HG03097 (cell line): ENCODE data around the gene SHB.

Experiments
- ATAC-seq: cut with Tn5 transposase; IDR thresholded peaks from one replicate; pipeline ENCODE4 v1.9.1; 2021; ENCODE audit not compliant: unreplicated experiment, low FRiP score

SHB gene

DNA sequence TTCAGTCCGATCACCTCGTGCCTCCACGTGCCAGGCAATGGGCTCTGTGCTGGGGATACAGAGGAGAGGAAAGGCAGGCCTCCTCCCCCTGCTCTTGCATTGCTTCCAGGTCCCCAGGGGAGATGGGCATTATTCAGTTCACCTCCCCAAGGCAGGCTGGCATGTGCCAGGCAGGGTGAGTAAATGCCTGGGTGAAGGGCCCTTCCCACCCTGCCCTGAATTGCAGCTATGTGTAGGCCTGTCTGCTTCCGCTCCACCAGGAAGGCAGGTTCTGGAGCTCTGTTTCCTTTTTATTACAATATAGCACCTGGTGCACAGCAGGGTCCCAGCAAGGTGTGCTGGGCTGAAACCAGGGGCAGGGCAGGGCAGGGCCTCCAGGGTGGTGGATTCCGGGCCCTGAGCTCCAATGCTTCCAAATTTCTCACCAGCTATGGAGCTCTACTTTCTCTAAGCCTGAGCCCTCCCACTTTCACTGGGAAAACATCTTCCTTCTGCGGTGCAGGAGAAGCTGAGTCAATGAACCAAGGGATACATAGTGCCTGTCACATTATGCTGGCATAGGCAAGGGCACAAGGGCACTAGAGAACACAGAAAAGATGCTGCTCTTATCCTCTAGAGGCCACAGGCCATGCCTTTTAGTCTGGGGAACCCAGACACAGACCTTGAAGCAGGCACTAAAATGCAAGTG, 42.0 kb downstream of the SHB start:
- no peak for ATAC-seq

DNA sequence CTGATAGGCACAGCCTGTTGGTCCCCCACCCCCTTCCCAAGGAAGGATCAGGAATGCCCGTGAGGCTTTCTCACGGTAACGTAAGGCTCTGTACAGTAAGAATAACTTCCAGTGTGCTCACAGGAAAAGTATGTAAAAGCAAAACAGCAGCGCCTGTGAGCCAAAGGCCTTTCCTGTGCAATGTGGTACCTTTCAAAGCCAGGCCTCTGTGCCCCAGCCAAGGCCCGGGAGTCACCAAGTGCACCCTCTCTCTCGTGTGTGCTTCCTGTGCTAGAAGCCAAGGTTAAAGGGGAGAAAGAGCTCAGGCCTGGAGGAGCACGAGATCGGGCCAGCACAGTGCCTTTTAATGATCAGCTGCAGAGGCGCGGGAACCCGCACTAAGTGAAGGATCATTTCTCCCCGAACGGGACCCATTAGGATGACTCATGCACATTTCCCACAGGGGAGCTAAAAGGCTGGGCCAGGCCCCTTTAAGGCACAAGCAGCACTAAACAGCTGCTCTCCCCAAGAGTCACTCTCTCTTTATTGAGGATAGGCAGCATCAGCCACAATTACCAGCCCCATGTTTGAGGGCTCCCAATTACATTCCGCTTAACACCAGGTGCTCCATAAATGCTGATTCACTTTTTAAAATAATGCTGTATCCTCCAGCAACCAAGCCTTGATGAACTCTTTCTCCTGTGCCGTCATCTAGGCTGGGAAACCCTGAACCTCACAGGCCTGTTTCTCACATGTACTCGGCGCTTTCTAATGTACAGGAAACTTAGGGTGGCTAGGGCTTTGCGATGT, 42.8 kb downstream of the SHB start:
- no peak for ATAC-seq

DNA sequence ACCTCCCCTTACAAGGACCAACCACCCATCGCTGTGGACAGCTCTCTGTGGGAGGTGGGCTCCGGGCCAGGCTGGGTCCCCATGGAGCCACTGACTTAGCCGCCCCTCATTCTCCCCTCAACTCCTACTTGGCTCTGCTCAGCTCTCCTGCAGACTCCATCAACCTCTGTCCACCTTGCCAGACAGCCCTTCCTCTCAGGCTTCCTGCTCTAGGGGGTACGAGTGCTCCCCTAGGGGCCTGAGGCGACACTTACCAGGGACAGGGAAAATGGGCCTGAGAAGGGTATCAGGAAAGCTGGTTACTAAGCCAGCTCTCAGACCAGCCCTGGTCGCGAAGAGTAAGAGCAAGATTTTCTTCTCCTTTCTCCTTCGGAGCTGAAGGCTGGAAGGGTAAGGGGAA, 43.9 kb downstream of the SHB start:
- no peak for ATAC-seq

DNA sequence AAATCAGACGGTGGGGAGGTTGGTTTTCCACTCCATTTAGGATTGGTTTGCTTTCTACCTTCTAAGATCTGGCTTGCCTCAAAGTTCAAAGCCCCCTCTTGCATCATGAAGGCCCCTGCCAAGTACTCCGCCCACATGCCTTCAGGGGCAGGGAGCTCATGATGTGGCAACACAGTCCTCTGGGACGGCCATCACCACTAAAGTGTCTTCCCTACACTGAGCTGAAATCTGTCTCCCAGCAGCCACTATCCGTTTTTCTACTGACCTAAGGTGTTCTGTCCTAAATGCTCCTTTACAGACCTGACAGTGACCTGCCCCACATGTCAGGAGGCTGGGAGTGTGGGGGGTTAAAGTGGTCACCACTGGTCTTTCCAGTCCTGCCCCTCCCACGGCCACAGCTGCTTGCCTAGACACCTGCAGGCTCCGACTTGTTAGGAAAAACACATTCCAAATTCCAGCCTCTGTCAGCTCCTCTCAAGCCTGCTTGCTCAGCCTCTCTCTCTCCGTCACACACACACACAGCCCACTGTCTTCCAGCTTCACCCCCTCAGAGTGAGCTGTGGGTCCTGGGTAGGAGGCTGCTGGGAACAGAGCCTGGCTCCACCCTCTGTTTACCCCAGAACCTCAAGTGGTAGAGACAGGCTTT, 44.9 kb downstream of the SHB start:
- ATAC-seq, result no peak

DNA sequence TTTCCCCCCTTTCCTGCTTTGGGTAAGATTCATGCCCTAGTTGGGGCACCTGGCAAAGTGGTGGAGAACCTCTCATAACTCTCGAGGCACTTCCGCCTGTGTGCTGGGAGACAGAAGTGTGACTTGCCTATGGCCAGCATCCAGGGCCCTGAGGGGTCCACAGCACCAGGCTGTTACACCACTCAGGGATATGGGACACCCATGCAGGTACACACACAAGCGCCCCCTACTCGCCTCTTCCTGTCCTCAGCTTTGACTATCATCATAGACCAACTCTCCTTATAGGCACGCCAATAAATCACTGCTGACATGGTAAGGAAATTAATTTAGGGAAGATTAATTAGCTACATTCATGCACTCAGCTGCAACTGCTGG, 45.4 kb downstream of the SHB start:
- ATAC-seq, result no peak

DNA sequence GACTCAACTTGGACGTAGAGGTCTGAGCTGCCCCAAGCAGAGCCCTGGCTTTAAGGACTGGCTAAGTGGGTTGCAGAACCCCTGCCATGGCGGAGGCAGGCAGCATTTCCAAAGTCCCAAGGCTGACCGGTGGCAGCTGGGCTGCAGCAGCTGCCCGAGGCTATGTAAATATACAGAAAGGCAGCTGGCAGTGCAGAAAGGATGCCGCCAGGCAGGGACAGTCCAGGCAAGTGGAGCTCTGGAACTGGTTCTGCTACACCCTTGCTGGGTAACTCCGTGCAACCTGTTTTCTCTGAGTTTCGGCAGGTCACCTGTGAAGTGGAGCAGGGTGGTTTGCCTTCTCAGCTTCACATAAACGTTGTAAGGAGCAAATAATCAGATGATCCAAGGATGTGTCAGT, 46.0 kb downstream of the SHB start:
- no peak for ATAC-seq

DNA sequence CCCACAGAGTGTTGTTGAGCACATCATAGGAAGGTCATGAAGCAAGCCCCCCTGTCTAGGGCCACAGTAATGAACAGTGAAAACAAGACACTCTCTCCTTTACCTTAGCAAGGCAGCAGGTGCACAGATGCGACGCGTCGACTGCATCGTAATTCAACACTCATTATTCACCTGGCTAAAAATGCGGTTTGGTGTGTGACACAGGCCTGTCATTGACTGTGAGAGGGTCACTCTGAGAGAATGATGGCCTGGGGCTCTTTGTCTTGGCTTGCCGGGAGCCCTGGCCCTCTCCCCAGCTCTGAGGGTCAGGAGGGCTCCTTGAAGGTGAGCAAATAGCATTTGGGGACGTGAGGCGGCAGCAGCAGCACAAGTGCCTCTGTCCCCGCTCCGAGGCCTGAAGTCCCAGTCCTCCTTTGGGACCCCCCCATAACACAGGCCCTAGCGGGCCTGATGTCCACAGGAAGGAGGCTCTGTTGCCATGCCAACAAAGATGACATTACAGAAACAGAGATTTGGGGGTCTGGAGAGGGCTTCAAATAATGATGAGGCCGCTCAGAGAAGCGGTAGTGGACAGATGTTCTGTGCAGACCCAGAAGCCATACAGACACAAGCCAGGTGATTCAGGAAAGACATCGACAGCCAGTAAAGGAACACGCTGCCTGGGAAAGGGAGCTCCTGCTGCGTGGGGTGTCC, 46.7 kb downstream of the SHB start:
- ATAC-seq, result no peak

DNA sequence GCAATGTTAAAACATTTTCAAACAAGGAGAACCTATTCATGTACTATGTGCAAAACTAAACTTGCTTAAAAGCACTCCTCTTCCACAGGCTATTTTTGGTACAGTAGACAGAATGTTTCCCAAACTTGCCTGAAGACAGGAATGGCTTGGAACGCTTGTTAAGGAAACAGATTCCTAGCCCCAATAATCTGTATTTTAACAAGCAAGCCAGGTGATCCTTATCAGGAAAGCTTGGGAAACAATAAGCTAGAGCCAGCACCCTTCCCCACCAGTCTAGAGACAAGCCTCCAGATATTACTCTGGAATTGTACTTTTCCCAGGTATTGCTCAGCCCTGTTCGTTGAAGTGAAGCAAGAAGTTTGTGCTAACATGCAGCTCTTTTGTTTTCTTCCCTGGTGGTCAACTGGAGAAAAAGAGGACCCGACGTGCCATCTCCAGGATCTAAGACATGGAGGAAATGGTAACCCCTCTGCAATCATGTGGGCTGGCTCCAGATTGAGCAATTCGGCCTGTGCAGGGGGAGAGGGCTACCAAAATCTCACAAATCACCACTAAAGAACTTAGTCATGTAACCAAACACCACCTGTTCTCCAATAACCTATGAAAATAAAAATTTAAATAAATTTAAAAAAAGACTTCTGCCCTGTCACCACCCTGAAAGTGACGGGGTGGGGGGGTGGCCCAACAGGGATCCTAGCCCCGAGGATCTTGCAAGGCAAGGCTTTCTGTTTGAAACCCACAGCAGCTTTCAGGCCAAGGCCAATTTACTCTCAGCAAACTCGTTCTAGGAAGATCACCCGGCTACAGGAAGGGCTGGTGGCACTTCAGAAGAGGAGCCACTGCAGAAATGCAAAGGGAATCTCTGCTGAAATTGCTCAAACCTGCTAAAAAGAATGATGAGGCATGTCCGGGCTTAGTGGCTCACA, 48.6 kb downstream of the SHB start:
- no peak for ATAC-seq

DNA sequence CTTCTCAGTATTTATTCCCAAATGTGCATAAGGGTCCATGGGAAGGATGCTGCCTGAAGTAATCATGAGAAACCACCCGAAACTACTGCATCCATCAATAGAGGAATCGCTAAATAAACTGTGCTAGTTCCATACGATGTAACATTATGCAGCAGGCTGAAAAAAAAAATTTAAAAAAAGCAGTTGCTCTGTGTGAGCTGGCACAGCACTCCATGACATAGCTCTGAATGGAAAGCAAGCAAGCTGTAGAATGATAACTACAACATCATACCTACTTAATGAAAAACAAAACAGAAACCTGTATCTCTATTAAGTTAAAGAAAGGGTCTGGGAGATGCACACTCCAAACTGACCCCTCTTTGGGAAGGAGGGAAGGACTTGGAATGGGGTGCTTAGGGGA, 49.3 kb downstream of the SHB start:
- ATAC-seq, result no peak

DNA sequence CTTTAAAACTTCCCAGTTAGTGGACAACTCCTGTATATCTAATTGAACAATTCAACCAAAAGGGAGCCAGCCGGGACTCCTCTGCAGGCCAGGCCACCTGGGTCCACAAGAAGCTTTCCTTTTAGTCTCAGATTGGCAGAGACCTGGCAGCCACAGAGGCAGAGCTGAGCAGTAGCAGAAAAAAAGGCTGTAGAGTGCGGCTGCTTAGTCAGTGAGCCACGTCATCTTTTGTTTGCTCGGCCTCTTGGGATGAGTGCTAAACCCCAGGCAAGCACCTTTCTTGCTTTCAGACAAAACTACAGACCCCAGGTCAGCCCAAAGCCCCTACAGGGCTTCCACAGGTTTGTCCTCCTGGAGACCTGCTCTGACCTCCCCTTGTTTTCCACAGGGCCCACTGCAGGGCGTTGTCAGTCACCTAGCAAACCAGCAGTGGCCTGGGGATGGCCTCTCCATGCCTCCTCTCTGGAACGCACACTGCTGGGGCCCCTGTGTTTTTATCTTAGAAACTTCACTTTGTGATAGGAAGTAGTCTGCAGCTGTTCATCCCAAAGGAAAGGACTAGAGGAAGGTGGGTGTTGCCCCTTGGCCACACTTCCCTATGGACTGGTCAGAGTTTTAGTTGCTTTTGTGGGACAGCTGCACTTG, 49.9 kb downstream of the SHB start:
- ATAC-seq, result no peak

DNA sequence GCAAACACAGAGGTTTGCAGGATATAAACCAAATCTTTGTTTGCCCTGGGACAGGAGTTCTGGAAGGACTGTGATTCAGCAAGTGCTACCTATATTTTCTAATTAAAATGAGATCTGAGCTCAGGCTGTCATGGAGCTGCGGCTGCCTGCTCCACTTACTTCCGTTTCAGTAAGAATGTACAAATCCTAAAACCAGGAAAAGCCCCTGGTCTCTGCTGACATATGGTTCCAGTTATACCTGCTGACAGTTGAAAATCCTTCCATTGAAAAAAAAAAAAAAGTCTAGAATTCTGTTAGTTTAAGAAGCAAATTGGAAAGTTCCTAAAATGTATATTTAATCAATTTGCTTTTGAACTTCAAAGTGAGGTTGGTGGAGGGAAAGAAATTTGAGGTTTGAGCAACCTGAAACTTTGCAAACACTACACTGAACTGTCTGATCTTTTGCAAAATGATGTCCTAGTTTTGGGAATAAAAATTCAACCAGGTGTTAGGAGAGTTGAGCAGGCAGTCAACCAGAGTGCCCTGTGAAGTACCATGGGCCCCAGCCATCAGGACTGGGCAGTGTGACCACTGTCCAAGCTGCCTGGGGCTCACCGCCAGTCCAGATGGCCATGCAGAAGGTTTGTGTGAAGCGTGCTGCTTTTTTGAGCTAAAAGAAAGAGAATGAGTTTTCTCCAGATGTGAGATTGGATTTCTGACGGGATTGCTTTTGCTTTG, 50.6 kb downstream of the SHB start:
- ATAC-seq, result no peak

DNA sequence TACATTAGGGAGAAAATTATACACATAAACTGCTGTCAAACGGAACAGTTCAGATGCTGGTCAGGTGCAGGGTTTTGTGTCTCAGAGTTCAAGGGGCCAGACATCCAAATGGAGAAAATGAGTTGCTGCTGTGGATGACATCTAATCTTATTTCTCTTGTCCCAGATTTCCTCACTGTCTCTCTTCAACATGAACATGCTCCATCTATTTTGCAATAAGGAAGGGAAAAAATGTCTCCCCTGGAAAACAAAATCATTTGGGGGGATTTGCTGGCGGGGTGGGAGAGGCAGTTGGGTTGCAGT, 51.2 kb downstream of the SHB start:
- ATAC-seq, result no peak

DNA sequence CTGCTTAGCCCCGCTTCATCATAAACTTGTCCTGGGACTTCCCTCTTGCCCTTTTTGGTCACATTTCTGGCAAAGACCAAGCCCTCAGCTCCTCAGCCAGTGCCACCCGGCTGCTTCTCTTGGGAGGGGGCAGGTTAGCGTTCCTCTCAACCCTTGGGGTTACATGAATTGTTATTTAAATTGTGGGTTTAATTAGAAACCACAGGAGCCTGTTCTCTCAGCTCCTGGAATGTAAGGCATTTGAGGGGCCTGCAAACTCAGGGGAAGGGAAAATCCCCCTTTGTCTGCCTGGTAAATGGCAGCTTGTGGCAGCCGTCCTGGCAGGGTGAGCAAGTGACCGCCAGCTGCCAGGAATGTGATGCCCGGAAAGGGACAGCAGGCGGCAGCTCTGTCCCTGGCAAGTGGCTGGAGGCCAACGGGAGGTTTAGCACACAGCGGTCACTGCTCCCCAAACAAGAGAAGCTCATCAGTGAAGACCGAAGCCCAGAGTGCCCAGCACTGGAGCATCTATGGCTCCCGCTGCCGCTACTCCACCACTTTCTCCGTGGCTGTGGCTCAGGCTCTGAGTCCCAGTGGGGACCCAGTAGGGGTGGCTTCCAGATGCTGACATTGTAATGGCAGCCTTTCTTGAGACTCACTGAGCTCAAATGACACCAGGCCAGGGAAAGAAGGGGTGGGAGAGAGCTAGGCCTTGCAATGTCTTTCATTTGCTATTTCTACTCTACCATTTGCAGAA, 51.7 kb downstream of the SHB start:
- ATAC-seq, result no peak

DNA sequence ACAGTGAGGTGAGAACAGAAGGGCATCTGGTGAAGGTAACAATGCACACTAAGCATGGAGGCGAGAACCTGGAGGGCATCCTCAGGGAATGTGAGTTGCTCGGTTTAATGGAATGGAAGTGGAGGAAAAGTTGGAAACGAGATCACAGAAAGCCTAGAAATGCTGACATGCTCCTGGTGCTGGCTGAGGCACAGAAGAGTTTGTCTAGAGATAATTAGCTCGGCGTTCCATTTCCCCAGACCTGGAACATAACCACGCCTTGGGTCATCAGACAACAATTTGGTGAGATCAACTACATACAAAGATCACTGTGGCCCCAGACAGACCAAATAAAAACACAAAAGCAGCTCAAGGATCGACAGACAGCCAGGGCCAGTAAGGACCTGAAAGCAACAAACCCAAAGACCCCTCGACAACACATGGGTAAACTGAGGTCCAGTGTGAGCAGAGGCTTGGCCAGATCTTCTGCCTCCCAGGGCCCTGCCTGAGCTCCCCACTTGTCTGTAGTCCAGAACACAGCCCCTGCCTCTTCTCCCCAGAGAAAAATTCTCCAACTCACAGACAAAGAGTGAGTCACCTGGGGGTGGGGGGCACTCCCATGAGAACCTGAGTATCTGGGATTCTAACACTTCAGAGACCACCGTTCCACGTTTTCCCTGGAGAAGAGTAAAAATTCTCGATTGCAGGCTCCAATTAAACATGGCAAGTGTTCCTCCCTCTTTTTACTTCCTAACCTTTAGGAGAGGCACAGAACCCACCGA, 52.5 kb downstream of the SHB start:
- no peak for ATAC-seq

DNA sequence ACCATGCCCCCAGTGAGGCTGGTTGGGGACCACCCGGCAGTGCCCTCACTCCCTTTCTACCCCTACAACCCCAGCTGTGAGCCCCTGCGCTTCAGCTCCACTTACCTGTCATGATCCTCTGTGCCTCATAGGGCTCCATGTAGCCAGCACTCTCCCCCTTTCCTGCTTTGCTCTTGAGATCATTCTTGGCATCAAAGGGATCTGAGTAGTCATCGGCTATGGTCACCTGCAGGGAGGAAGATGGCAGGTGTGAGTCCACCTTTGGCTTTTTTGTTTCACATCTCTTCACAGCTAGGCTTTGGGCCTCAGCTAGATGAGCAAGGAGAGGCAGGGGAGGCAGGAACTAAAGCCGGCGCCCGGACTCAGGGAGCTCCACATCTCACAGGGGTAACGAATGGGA, 53.1 kb downstream of the SHB start:
- ATAC-seq, result no peak

DNA sequence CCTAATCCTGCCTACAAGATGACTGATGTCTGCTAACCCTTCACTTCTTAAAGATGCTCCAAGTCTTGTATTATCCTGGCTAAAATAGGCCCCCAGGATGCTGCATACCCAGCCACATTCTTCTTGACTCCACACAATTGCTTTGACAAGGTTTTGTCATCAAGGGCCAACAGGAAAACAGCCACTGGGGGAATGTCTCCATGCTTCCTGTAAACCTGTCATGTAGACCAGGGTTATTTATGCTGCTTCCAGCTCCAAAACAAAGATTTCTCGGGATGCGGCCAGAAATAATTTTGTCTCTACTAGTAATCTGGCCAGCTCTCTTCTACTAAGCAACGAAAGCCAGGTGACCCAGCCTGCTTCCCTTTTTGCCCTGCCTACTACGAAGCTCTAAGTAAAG, 53.8 kb downstream of the SHB start:
- ATAC-seq, result no peak

DNA sequence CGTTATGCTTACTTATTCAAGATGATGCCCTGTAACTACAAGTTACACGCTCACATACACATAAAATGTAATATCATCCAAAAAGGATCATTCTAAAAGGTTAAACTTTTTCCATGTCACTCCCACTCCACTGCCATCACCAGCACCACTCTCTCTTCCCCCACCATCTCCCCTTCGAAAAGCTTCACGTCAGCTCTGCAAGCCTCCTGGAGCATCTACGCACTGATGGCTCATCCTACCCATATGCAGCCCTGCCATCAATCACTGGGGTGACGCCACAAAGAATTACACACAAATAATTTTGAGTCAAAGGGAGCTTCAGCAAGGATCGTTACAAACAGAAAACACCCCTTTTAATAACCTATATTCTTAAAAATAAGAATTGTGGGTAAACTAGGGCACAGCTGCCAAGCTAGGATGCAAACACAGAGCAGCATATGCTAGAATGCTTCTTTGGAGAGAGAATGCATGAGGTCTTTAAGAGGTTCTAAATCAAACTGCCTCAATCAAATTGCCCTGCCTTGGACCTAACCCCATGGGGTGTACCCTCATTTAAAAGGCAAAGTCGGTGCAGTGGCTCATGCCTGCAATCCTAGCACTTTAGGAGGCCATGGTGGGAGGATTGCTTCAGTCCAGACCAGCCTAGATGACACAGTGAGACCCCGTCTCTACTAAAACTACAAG, 56.1 kb downstream of the SHB start:
- no peak for ATAC-seq
